K562 (cell line): ENCODE data around the gene HDC. TPM values are rescaled to one million over a fixed set of nuclear protein-coding genes. Genes with fewer than 3 reads are reported as not detected.

Source experiments
- ATF7 ChIP-seq: fragments of 450-650 bp; IDR thresholded peaks from 2 replicates; pipeline ENCODE4 v1.7.1; 2014; ENCODE audit warnings: mild to moderate bottlenecking, moderate library complexity
- ELF1 ChIP-seq: fragments of 200-800 bp; sonication (Bioruptor generic); IDR thresholded peaks from 2 replicates; pipeline ENCODE4 v1.6.1; 2016; ENCODE audit warnings: missing genetic modification characterization, missing compliant biosample characterization
- ELF4 ChIP-seq: fragments of 450-650 bp; formaldehyde crosslinking; IDR thresholded peaks from 2 replicates; pipeline ENCODE4 v1.4.0; 2022; ENCODE audit warnings: missing genetic modification characterization
- HDGF ChIP-seq: fragments of 450-650 bp; IDR thresholded peaks from 2 replicates; pipeline ENCODE4 v1.6.1; 2016
- HMGN3 ChIP-seq: IDR thresholded peaks from 2 replicates; pipeline ENCODE4 v1.6.1; 2011; ENCODE audit warnings: borderline replicate concordance, low read depth, mild to moderate bottlenecking, mixed read lengths, low read length; ENCODE audit not compliant: insufficient read length; ENCODE audit errors: extremely low read depth
- KDM2B ChIP-seq: fragments of 250-450 bp; sonication (Bioruptor Pico); IDR thresholded peaks from 2 replicates; pipeline ENCODE4 v1.8.0; 2021; ENCODE audit warnings: mild to moderate bottlenecking, moderate library complexity
- KLF10 ChIP-seq: fragments of 250-450 bp; sonication (Bioruptor Pico); IDR thresholded peaks from 2 replicates; pipeline ENCODE4 v1.6.1; 2021; ENCODE audit warnings: matching md5 sums
- MCM5 ChIP-seq: fragments of 450-650 bp; IDR thresholded peaks from 2 replicates; pipeline ENCODE4 v1.6.1; 2016; ENCODE audit warnings: low read depth
- MED1 ChIP-seq: sonication (generic); formaldehyde crosslinking; IDR thresholded peaks from 2 replicates; pipeline ENCODE4 v1.8.1; 2023; ENCODE audit warnings: missing genetic modification reagents, borderline replicate concordance
- MEF2A ChIP-seq: IDR thresholded peaks from 2 replicates; pipeline ENCODE4 v1.6.1; 2011; ENCODE audit warnings: low read depth, mild to moderate bottlenecking, low read length, moderate library complexity; ENCODE audit not compliant: control insufficient read depth
- NFIC ChIP-seq: fragments of 450-650 bp; IDR thresholded peaks from 2 replicates; pipeline ENCODE4 v1.6.1; 2017; ENCODE audit warnings: mild to moderate bottlenecking, inconsistent platforms
- POLR2AphosphoS5 ChIP-seq: IDR thresholded peaks from 2 replicates; pipeline ENCODE4 v1.6.1; 2011; ENCODE audit warnings: mild to moderate bottlenecking, low read depth, low read length, moderate library complexity; ENCODE audit not compliant: control insufficient read depth, insufficient read depth
- RB1 ChIP-seq: fragments of 450-650 bp; IDR thresholded peaks from 2 replicates; pipeline ENCODE4 v1.6.1; 2017; ENCODE audit warnings: low read depth, mild to moderate bottlenecking
- RBM25 ChIP-seq: fragments of 200-400 bp; formaldehyde crosslinking; IDR thresholded peaks from 2 replicates; pipeline ENCODE4 v1.6.1; 2018; ENCODE audit warnings: low read length, low read depth, moderate library complexity; ENCODE audit not compliant: severe bottlenecking
- SAFB ChIP-seq: fragments of 200-400 bp; formaldehyde crosslinking; IDR thresholded peaks from 2 replicates; pipeline ENCODE4 v1.6.1; 2017; ENCODE audit warnings: low read depth, low read length, borderline replicate concordance
- SIX5 ChIP-seq, 2 experiments: IDR thresholded peaks; 2 replicates each; pipeline ENCODE4 v1.6.1; 2011; ENCODE audit warnings: low read length in 2 of 2, borderline replicate concordance in 1 of 2, low read depth in 1 of 2, mild to moderate bottlenecking in 1 of 2, moderate library complexity in 1 of 2; ENCODE audit not compliant: insufficient read depth in 1 of 2
- SMAD1 ChIP-seq: fragments of 150-350 bp; IDR thresholded peaks from 2 replicates; pipeline ENCODE4 v1.6.1; 2014; ENCODE audit warnings: low read length, low read depth; ENCODE audit not compliant: partially characterized antibody
- SUPT5H ChIP-seq: fragments of 450-650 bp; IDR thresholded peaks from 2 replicates; pipeline ENCODE4 v1.6.1; 2016
- TAF15 ChIP-seq: fragments of 200-400 bp; formaldehyde crosslinking; IDR thresholded peaks from 2 replicates; pipeline ENCODE4 v1.6.1; 2017; ENCODE audit warnings: mild to moderate bottlenecking, low read depth, low read length, moderate library complexity
- TAL1 ChIP-seq: fragments of 450-650 bp; IDR thresholded peaks from 2 replicates; pipeline ENCODE4 v1.6.1; 2016; ENCODE audit warnings: mild to moderate bottlenecking
- TBL1XR1 ChIP-seq, 2 experiments: IDR thresholded peaks; 2 replicates each; pipeline ENCODE4 v1.6.1; 2012; ENCODE audit warnings: improper control_type of control experiment in 2 of 2, low read length in 2 of 2, mild to moderate bottlenecking in 1 of 2
- TSC22D4 ChIP-seq: fragments of 450-650 bp; IDR thresholded peaks from 2 replicates; pipeline ENCODE4 v1.6.1; 2016; ENCODE audit warnings: missing genetic modification characterization, missing biosample characterization, control low read depth
- ZFP36 ChIP-seq: fragments of 150-350 bp; IDR thresholded peaks from 2 replicates; pipeline ENCODE4 v1.6.1; 2018; ENCODE audit warnings: low read length, low read depth; ENCODE audit not compliant: partially characterized antibody
- ZNF24 ChIP-seq: fragments of 450-650 bp; IDR thresholded peaks from 2 replicates; pipeline ENCODE4 v1.6.1; 2016
- ZNF263 ChIP-seq: sonication (generic); formaldehyde crosslinking; IDR thresholded peaks from 2 replicates; pipeline ENCODE4 v1.8.0; 2022; ENCODE audit warnings: mild to moderate bottlenecking, missing genetic modification reagents, borderline replicate concordance
- ZNF561 ChIP-seq: fragments of 450-650 bp; formaldehyde crosslinking; conservative IDR thresholded peaks from 2 replicates; pipeline ENCODE4 v1.4.0; 2020; ENCODE audit warnings: mild to moderate bottlenecking, moderate library complexity
- ZNF57 ChIP-seq: fragments of 450-650 bp; formaldehyde crosslinking; IDR thresholded peaks from 2 replicates; pipeline ENCODE4 v1.4.0; 2020; ENCODE audit warnings: mild to moderate bottlenecking, moderate library complexity
- ZNF699 ChIP-seq: fragments of 250-450 bp; sonication (Bioruptor Pico); IDR thresholded peaks from 2 replicates; pipeline ENCODE4 v1.8.0; 2021; ENCODE audit warnings: mild to moderate bottlenecking, moderate library complexity; ENCODE audit not compliant: insufficient replicate concordance
- polyA plus RNA-seq, 8 experiments: library from polyadenylated mRNA; depleted of rRNA in 4 of 8; stranded (reverse) in 5 of 8; unstranded in 3 of 8; fragments of >200 nt; fragmentation: Nextera tagmentation in 2 of 8; fragmentation: Illumina TruSeq in 1 of 8; extraction: Ambion mirVana in 2 of 8; extraction: Trizol in 1 of 8; gene quantifications; 2 replicates each; pipeline versions ENCODE4 v1.2.1 to v1.2.3, GENCODE V29; 2011 to 2014; ENCODE audit warnings: inconsistent platforms in 1 of 8, missing spikeins in 1 of 8
- total RNA-seq, 7 experiments: library from RNA; depleted of rRNA in 6 of 7; stranded (reverse); fragments of >200 nt in 6 of 7; fragmentation: Illumina TruSeq in 2 of 7; extraction: Trizol in 2 of 7; gene quantifications; 2 replicates each; pipeline versions ENCODE4 v1.2.1 to v1.2.3, GENCODE V29; 2011 to 2021; ENCODE audit warnings: low replicate concordance in 1 of 7
- TF ChIP-seq, protein P1 (sequence below): fragments of 250-450 bp; sonication (Bioruptor Pico); IDR thresholded peaks from 2 replicates; pipeline ENCODE4 v1.5.0; 2022; ENCODE audit warnings: mild to moderate bottlenecking
- TF ChIP-seq, protein P2 (sequence below): sonication (generic); formaldehyde crosslinking; IDR thresholded peaks from 2 replicates; pipeline ENCODE4 v1.9.0; 2022; ENCODE audit warnings: mild to moderate bottlenecking, missing genetic modification reagents

The HDC gene
- total and polyA plus RNA-seq, 9 of the 15 experiments (the other 6 are each of a cell fraction or from before 2014, with no cell fraction given): 0.26 to 5.3 (median 0.99) TPM

DNA sequence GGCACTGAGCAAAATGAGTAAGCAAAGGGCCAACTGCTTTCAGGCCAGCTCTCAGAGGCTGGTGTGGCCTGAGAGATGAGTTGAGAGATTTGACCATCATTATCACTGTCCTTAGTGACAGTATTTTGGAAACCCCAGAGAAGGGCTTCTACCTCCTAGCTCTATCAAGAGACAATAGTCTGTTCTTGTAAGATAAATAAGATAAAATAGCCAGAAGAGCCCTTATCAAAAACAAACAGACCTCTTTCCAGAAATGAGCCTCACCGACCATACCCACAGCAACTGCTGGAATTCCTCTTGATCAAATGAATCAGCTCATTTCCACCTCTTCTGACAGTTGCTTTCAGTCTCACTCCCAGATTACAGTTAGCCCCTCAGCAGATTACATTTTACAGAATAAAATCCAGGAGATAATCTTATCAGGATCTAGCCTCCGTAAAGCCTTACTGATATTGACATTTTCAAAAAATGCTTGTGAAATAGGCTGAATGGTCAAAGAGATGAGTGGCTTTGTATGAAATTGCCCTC lies 4.5 kb downstream of the HDC start (continued):
- TF ChIP-seq SIX5 (IDR thresholded peaks at IDR 0.05; ENCODE audit: borderline replicate concordance in 1 of 2, insufficient read depth in 1 of 2, low read depth in 1 of 2, low read length in 2 of 2) (0 out of 4 replicates have a peak, but pooled peaks of 1 of the 2 experiments have one; percentile 6), TAL1 (peak; percentile 98), TBL1XR1 (IDR thresholded peaks at IDR 0.05; ENCODE audit: low read length in 2 of 2) (peak; percentile 53 to 90; a peak in 3 of 4 replicates), ELF1 (tag) (0 out of 2 replicates have a peak, but pooled peaks have one; percentile 27), ZFP36 (no peak), ATF7 (no peak; the same call in 1 of the 2 replicates), POLR2AphosphoS5 (peak; percentile 72; the same call in 1 of the 2 replicates), RBM25 (no peak), SUPT5H (no peak), ELF4 (CRISPR knock-in tag) (no peak; the same call in 1 of the 2 replicates), KDM2B (CRISPR knock-in tag) (no peak), ZNF57 (CRISPR knock-in tag) (no peak), SAFB (no peak), MEF2A (no peak), ZNF24 (peak; percentile 7; the same call in 1 of the 2 replicates), ZNF263 (CRISPR knock-in tag) (no peak), ZNF561 (CRISPR knock-in tag) (no peak), TAF15 (no peak), MED1 (CRISPR knock-in tag) (no peak), TSC22D4 (no peak), ZNF699 (CRISPR knock-in tag) (no peak), NFIC (peak; percentile 79), SMAD1 (peak; percentile 61), RB1 (peak; percentile 11; the same call in 1 of the 2 replicates), KLF10 (no peak), MCM5 (no peak), HDGF (no peak), HMGN3 (peak; percentile 60)
- TF ChIP-seq, protein P1, sequence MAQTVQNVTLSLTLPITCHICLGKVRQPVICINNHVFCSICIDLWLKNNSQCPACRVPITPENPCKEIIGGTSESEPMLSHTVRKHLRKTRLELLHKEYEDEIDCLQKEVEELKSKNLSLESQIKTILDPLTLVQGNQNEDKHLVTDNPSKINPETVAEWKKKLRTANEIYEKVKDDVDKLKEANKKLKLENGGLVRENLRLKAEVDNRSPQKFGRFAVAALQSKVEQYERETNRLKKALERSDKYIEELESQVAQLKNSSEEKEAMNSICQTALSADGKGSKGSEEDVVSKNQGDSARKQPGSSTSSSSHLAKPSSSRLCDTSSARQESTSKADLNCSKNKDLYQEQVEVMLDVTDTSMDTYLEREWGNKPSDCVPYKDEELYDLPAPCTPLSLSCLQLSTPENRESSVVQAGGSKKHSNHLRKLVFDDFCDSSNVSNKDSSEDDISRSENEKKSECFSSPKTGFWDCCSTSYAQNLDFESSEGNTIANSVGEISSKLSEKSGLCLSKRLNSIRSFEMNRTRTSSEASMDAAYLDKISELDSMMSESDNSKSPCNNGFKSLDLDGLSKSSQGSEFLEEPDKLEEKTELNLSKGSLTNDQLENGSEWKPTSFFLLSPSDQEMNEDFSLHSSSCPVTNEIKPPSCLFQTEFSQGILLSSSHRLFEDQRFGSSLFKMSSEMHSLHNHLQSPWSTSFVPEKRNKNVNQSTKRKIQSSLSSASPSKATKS (CRISPR knock-in tag): no peak
- TF ChIP-seq, protein P2, sequence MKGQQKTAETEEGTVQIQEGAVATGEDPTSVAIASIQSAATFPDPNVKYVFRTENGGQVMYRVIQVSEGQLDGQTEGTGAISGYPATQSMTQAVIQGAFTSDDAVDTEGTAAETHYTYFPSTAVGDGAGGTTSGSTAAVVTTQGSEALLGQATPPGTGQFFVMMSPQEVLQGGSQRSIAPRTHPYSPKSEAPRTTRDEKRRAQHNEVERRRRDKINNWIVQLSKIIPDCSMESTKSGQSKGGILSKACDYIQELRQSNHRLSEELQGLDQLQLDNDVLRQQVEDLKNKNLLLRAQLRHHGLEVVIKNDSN: no peak
